Muscle of back (tissue), 11 donors: ENCODE measurements around the gene GAL3ST1. TPM values are rescaled to one million over a fixed set of nuclear protein-coding genes. Genes with fewer than 3 reads are reported as not detected.
"Not testable (repeated sequence)": the region's sequence is repeated elsewhere in the genome, so short reads cannot be mapped to it uniquely, and the experiment has no call there.

Experiments used
- DNase-seq, 3 donors: peaks; one replicate each; pipeline versions ENCODE4 v3.0.0 to v3.0.0-alpha.2; 2013
- polyA plus RNA-seq, 10 donors: library from polyadenylated mRNA; unstranded; fragments of 120-200 nt; gene quantifications; one replicate each; pipeline ENCODE4 v1.2.1, GENCODE V29; 2013; ENCODE audit not compliant: insufficient read length in 10 of 10

Gene GAL3ST1
- polyA plus RNA-seq, 10 donors: 3.1 to 7.6 (median 6.4) TPM

DNA sequence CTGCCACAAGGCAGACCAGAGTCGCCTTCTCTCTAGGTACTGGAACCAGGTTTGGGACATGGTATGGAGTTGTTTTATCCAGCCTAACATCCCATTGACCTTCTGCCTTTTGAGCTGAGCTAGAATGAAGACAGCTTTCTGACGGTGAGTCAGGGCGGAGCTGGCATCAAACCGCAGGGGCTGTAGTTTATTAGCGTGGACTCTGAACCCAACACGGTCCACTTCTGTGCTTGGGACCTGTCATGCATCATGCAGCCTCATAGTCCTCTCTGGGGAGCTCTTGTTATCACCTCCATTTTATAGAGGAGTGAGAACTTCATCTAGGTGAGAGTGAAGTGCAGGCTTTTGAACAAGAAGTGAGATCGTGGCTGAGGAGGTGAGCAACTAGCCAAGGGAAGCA is 8.3 kb downstream of the GAL3ST1 start:
- DNase-seq: no peak

DNA sequence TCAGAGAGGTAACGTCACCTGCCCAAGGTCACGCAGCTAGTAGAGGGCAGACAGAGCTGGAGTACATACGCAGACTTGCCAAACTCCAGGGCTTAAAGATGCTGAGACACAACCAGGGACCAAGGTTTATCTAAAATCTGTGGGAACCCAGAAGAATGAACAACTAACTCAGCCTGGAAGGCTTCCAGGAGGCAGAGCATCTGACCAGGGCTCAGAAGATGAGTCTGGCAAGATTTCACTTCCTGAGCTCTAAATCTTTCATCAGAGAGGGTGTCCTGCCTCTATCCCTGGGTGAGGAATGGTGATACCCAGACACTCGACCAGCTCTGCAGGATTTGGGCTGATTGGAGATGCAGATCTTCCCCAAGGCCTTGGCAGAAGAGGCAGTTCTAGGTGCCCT is 9.1 kb downstream of the GAL3ST1 start:
- DNase-seq: no peak

GRCh38 chr22:30564761-30565119 is 9.7 kb downstream of the GAL3ST1 start:
- DNase-seq: no peak

DNA sequence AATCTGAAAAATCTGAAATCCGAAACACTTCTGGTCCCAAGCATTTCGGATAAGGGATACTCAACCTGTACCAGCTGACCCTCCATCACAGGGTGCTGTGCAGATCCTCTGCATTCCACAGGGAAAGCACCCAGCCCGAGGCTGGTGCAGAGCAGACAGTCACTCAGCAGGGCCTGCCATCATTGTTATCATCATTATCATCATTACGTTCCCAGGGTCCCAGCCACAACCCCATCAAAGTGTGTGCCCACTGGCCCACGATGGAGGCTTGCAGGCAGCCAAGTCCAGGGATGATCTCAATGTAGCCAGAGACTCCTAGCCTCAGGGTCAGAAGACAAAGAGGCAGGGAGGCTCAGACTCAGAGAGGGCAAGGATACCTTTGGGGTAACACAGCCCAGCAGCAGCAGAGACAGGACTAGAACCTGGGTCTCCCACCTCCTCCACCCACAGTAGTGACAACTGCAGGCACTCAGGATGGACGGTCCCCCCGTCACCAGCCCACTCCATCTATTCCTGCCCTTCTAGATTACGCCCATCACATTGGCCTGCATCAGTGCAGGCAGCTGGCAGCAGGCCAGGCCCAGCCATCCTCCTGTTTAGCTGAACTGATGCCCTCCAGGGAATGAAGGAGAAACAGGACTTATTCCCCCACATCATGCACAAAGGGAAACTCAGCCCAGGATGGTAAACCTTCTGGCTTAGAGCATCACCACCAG is 10.3 kb downstream of the GAL3ST1 start:
- no peak for DNase-seq

DNA sequence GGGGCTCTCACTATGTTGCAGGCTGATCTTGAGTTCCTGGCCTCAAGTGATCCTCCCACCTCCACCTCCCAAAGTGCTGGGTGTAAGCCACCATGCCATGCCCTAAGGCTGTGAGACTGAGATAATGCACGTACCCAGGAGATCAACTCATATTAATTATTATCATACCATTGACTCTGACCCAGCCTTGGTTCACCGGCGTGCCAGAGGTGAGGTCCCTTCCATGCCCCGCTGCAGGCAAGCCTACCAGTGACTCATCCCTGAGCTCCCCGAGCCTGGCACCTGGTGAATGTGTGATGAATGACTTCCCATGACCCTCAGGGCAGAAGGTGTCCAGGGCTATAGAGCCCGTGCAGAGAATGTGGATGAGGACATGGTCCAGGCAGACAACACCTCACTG is 12.1 kb downstream of the GAL3ST1 start:
- no peak for DNase-seq

DNA sequence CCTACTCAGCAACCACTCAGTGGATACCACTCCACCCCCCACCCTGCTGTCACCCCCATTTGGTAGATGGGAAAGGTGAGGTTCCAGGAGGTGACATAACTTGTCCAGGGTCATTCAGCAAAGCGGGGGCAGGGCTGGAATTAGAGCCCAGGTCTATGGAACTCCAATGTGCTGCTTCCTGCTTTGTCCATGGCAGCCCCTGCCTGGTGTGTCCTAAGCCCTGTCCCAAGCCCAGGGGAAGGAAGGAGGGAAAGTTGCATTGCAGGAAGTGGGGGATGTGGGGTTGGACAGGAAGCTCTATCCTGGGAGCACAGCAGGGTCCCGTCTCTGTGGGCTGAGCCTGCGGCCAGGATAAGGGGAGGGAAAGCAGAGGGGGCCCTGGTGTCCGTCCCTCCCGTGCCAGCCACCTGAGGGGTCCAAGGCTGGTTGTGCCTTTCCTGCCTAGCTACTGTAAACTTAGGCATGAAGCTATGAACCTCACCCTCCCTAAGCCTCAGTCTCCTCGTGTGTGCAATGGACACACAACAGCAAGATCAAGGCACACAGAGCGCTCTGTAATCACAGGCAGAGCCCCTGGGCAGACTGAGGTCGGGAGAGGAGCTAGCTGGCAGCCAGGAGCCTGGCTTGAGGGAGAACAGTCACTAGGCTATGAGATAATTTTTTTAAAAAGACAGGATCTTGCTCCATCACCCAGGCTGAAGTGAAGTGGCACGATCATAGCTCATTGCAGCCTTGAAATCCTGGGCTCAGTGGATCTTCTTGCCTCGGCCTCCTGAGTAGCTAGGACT is 12.9 kb downstream of the GAL3ST1 start:
- DNase-seq: no peak

GRCh38 chr22:30560643-30561202 is 13.7 kb downstream of the GAL3ST1 start:
- DNase-seq: not testable (repeated sequence)

DNA sequence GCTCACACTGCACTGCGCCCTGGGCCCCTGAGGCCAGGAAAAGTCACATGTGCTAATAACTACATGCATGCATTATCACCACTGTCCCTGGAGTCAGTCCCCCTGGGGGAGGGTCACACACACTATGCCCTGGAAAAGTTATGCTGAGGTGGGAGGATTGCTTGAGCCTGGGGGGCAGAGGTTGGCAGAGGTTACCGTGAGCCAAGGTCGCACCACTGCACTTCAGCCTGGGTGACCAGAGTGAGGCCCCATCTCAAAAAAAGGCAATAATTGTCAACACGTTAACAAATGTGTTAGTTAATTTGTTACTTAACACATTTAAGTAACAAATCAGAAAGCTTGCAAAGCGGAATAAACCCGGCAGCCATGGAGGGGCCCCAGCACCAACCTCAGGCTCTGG is 14.6 kb downstream of the GAL3ST1 start:
- no peak for DNase-seq

GRCh38 chr22:30557243-30557642 is 17.2 kb downstream of the GAL3ST1 start:
- no peak for DNase-seq

GRCh38 chr22:30556388-30556787 is 18.1 kb downstream of the GAL3ST1 start:
- no peak for DNase-seq

DNA sequence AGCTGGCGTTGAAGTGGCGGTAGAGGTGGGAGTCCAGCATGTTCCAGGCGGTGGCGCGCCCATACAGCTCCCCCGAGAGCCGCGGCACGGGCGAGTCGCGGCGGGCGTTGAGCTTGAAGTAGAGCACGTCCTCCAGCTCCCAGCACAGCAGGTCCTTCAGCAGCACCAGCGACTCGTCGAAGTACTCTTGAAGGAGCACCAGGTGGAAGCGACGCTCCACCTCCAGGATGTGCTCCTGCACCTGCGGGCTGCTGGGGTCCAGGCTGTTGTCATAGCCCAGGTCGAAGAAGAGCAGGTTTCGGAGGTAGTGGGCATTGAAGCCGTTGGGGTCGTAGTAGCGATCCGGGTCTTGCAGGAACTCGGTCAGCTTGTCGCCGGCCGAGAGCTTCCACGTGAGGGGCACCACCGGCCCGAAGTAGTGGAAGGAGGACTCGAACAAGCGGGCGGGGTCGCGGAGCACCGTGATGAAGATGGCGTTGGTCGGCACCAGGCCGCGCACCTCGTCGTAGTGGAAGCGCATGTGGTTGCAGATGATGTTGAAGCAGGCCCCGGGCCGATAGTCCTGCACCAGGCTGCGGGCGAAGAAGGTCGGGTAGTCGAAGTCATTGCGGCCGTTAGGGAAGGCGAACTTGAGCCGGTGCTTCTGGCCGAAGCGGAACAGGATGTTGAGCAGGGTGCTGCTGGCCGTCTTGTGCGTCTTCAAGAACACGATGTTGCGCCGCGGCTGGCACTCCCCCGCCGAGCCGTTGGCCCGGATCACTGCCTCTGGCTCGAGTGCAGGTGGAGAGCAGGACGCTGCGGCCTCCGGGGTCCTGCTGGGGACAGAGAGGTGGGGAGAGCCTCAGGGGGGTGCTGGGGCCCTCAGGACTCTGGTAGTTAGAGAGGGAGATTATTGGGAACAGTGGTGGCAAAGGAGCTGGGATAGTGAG is 18.9 kb downstream of the GAL3ST1 start:
- DNase-seq: no peak

DNA sequence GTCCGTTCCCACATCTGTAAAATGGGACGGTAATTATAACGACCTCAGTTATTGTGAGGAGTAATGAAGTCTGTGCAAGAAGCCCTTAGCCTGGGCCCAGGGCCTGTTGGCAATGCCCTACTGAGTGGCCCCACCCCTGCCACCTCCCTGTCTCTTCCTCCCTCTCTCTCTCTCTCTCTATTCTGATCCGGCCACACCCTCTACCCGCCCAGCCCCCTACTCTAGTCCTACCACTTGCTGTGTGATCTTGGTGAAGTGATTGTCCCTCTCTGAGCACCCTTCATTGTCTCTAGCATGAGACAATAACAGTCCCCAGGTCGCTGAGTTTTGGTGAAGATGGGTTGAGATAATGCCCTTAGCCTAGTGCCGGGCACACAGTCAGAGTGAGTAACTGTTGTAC is 20.5 kb downstream of the GAL3ST1 start:
- DNase-seq: no peak

DNA sequence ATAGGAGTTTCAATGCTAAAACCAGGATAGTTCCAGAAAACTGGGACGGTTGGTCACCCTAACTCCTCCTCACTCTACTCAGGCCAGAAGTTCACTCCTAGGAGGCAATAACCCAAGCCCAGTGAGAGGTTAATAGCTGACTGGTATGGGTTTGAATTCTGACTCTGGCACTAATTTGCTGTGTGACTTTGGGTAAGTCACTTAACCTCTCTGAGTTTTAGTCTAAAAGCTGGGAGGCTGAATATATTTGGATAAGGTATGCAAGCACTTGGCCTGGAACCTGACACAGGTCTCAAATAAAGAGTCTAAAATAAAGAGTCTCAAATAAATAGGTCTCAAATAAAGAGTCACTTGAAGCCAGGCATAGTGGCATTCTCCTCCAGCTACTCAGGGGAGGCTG is 21.7 kb downstream of the GAL3ST1 start:
- no peak for DNase-seq

GRCh38 chr22:30551813-30552212 is 22.7 kb downstream of the GAL3ST1 start:
- not testable (repeated sequence) for DNase-seq

DNA sequence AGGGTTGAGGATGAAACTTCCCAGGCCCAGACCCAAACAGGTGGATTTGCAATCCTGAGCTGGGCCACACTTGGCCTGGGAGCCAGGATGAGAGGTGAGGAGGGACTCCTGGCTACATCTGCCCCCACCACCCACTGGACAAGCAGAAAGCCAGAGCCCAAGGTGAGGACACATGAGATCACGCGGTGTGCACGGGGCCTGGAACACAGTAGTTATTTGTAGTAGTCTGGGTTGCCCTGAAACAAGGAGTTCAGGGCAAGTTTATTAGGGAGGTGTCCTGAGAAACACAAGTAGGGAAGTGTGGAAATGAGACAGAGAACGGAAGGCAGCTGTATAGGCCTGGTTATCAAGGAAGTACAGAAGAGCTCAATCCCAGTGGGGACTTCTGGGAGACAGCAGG is 27.3 kb downstream of the GAL3ST1 start:
- no peak for DNase-seq

DNA sequence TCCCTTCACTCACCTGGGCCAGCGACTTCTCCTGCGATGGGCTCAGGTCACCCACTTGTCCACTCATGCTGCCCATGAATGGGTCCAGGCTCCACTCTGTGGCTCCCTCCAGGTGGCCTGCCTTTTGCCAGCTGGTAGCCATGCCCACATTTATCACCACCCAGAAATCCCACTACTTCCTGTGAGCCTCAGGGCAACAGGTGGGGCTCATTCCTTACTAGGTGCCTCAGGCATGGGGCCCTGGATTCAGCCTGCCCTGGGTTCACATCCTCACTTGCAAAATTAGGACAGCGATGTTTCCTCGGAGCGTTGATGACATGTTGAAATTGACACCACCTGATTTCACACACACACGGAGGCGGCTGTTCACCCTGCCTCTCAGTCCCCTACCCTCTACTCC is 27.8 kb downstream of the GAL3ST1 start, which contains the start of gene SEC14L6:
Gene SEC14L6, minus strand, starts transcription at position 126 of the 400 bp plus-strand sequence. Its CDS starts 59 bp downstream, at position 67.
- no peak for DNase-seq

GRCh38 chr22:30542811-30543188 is 31.7 kb downstream of the GAL3ST1 start:
- no peak for DNase-seq

- DNase-seq: peak in 2 of 3 donors; percentile 7 to 46
Observed at GRCh38 chr22:30541961-30542810, 32.3 kb downstream of the GAL3ST1 start.

- DNase-seq: not testable (repeated sequence)
Observed at GRCh38 chr22:30541511-30541910, 33.0 kb downstream of the GAL3ST1 start.

DNA sequence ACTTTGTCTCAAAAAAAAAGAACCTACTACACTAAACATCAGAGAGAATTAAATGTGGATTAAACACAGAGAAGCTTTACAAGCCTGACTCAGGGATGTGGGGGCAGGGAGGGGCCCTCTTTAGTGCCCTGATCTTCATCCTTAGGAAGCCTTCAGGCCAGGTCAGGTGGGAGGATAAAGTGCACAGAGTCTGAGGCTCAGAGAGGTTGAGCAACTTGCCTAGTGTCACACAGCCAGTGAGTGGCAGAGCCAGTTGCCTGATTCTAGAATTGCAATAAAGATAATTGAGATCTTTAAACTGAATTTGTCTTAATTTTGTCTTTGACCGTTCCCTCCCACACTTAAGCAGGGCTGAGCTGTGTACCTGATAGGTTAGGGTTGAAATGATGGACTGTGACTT is 35.1 kb downstream of the GAL3ST1 start:
- no peak for DNase-seq

DNA sequence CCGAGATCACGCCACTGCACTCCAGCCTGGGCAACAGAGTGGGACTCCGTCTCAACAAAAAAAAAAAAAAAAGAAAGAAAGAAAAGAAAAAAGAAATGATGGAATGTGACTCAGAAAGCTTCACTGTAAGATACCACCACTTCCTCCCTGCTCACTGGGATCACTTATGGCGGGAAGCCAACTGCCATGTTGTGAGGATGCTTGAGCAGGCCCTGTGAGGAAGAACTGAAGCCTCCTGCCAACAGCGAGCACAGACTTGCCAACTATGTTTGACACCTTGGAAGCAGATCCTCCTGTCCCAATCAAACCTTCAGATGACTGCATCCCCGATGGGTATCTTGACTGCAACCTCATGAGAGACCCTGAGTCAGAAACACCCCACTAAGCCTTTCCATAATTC is 36.2 kb downstream of the GAL3ST1 start:
- no peak for DNase-seq
